Measurements from ENCODE around the gene METAP2.

The METAP2 gene

DNA sequence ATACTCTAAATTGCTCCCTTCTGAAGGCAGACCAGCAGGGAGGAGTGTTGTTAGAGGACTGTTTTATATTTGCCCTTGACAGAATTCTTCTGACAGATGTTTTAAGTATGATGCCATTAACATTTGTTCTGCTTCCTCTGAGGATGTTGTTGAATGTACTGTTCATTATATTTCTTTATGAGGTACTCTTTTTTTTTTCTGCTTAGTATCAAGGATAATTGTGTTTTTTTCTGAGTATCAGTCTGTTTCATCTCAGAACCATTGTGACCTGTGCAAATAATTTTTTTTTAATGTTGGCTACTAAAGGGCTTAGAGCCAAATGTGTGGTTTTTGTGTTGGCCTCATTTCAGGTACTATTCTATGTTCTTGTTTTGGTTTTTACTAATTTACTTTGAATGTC is 10.6 kb downstream of the METAP2 start:
- Histone ChIP-seq H3K27ac (no peak overlapping the region), H3K4me3 (no peak overlapping the region)
- DNase-seq (ENCODE audit: low spot score), result no peak
- no peak for TF ChIP-seq CTCF (IDR thresholded peaks at IDR 0.05)

GRCh38 chr12:95487024-95487423 is 13.1 kb downstream of the METAP2 start:
- no peak for TF ChIP-seq CTCF (IDR thresholded peaks at IDR 0.05)
- Histone ChIP-seq H3K27ac (no peak overlapping the region), H3K4me3 (no peak overlapping the region)
- no peak for DNase-seq (ENCODE audit: low spot score)

DNA sequence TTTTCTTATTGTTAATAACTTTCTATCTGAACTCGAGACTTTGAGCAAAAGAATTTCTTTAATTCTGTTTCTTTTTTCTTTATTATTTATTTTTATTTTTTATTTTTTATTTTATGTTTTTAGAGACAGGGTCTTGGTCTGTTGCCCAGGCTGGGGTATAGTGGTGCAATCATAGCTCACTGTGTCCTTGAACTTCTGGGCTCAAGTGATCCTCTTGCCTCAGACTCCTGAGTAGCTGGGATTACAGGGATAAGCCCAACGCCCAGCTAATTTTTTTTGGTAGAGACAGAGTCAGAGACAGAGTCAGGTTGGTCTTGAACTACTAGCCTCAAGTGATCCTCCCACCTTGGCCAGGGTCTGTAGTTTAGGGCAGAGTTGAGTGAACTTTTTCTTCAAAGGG is 18.5 kb downstream of the METAP2 start:
- Histone ChIP-seq H3K4me3 (no peak overlapping the region), H3K27ac (no peak overlapping the region)
- TF ChIP-seq CTCF (IDR thresholded peaks at IDR 0.05), result no peak
- DNase-seq (ENCODE audit: low spot score), result no peak

DNA sequence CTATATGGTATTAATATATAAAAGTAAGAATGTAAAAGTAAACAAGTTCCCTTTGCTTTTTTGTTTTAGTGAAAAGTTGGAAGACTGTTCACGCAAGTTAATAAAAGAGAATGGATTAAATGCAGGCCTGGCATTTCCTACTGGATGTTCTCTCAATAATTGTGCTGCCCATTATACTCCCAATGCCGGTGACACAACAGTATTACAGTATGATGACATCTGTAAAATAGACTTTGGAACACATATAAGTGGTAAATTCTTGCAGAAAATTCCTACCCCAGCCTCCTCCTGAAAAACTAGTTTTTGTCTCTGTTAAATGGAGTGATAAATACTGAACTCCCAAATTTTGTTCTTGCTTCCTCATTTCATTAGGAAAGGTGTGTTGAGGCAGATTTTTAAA is 20.9 kb downstream of the METAP2 start:
- Histone ChIP-seq H3K4me3 (no peak overlapping the region), H3K27ac (no peak overlapping the region)
- TF ChIP-seq CTCF (IDR thresholded peaks at IDR 0.05), result no peak
- no peak for DNase-seq (ENCODE audit: low spot score)

DNA sequence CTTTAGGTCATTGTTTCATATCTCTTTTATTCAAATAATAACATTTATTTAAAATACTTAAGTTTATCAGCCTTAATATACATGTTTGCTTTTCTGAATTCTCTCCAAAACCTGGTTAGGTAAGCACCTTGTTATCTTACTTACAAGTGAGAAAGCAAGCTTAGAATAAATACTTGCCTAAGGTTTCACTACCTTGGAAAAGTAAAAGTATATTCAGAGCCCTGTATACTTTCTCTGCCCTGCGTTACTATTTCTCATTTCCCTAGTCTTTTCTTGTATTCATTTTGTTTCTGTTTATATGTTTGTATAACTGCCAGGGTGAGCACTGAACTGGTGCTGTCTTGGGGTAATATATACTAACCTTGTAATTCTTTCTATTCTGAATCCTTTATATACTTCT is 21.5 kb downstream of the METAP2 start:
- no peak for DNase-seq (ENCODE audit: low spot score)
- TF ChIP-seq CTCF (IDR thresholded peaks at IDR 0.05), result no peak
- no peak overlapping the region for H3K4me3 ChIP-seq
- H3K27ac ChIP-seq, result no peak overlapping the region

- TF ChIP-seq CTCF (IDR thresholded peaks at IDR 0.05), result no peak
- no peak for DNase-seq (ENCODE audit: low spot score)
- Histone ChIP-seq H3K27ac (no peak overlapping the region), H3K4me3 (no peak overlapping the region)
Measured at GRCh38 chr12:95497031-95497430, 23.1 kb downstream of the METAP2 start.

DNA sequence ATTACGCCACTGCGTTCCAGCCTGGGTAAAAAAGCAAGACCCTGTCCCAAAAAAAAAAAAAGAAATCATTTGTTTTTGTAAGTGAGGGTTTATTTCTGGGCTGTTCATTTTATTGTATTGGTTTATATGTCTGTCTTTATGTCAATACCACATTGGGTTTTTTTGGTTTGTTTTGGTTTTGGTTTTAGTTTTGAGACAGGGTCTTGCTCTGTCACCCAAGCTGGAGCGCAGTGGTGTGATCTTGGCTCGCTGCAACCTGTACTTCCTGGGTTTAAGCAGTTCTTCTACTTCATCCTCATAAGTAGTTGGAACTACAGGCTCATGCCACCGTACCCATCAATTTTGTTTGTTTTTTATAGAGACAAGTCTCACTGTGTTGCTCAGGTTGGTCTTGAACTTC is 25.0 kb downstream of the METAP2 start:
- TF ChIP-seq CTCF (IDR thresholded peaks at IDR 0.05), result no peak
- no peak for DNase-seq (ENCODE audit: low spot score)
- no peak overlapping the region for H3K27ac ChIP-seq
- H3K4me3 ChIP-seq, result no peak overlapping the region

All from coronary artery (tissue), 2 donors.